Gastrocnemius medialis (tissue), 4 donors: ENCODE measurements around the gene FRA10AC1.

Source experiments
- CTCF ChIP-seq, 5 experiments: fragments of 450-650 bp in 3 of 5; fragments of 200-600 bp in 2 of 5; sonication (generic) in 2 of 5; IDR thresholded peaks in 4 of 5; conservative IDR thresholded peaks in 1 of 5; 1 replicate in 4 of 5; 2 replicates in 1 of 5; pipeline ENCODE4 v1.5.1; 2016 to 2019; ENCODE audit warnings: antibody characterized with exemption in 5 of 5, mild to moderate bottlenecking in 3 of 5, moderate library complexity in 3 of 5
- POLR2A ChIP-seq, 2 donors: fragments of 450-650 bp; IDR thresholded peaks; one replicate each; pipeline ENCODE4 v1.6.1; 2017; ENCODE audit warnings: antibody characterized with exemption in 2 of 2, mild to moderate bottlenecking in 2 of 2, moderate library complexity in 2 of 2

DNA sequence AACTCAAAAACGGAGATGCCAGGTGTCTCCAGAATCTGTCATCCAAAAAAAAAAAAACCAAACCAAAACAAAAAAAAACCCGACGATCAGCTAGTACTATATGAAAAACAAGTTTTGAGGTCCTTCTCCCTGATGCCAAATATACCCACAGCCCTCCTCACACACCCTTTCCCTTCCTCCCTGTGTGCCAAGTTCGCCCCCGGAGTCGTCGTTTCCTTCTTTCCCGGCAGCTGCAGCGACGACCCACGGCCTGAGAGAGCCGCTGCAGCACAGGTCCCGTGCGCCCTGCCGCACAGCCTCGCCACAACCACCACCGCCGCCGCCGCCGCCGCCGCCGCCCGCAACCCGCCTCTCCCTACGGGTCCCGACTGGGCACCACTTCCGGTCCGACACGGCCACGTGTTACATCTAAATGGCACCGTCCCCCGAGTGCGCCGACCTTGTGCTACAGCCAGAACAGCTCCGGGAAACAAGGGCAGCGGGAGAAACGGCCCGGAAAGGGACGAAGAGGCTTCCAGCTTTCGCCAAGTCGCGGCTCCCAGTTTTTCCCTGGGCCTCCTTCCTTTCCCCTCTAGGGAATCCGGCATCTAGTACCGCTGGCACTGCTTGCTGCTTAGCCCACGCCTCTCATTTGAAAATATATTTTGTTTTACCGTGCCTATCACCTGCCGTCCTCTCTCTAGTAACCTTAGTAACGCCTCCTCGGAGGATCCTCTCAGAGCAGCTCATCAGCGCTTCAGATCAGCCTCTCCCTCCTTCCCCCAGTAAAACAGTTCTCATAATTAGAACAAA, at the start of gene FRA10AC1:
- peak; percentile 37 to 70 (median 64) for TF ChIP-seq CTCF (IDR thresholded peaks at IDR 0.05 in 4 of 5, conservative IDR thresholded peaks at IDR 0.05 in 1 of 5)
- peak; percentile 72 to 73 for TF ChIP-seq POLR2A (IDR thresholded peaks at IDR 0.05)
